NCI-H1417 treated with DMSO at 0.1 percent for 48 hours (cell line): ENCODE measurements around the gene SMOC2.

ENCODE experiments used
- DNase-seq: peaks from one replicate; lab custom pipeline; 2025; lab: John Stamatoyannopoulos, UW

SMOC2 gene

DNA sequence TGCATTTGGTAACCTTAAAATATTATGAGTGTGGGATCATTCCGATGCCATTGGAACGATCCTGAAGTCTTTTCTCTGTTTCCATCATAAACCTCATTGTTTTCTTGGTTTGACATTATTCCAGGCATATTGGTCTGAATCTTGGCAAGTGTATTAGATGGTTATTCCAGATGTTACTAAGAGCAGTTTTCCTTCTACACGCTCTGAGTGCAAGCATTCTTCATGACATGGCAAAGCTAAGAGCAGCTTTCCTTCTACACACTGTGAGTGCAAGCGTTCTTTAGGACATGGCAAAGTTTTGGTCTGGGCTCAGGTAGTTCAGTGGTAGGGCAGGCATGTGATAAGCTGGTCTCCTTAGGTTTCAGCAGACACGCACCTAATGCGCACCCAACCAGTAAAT, 53.0 kb downstream of the SMOC2 start:
- DNase-seq = no peak

DNA sequence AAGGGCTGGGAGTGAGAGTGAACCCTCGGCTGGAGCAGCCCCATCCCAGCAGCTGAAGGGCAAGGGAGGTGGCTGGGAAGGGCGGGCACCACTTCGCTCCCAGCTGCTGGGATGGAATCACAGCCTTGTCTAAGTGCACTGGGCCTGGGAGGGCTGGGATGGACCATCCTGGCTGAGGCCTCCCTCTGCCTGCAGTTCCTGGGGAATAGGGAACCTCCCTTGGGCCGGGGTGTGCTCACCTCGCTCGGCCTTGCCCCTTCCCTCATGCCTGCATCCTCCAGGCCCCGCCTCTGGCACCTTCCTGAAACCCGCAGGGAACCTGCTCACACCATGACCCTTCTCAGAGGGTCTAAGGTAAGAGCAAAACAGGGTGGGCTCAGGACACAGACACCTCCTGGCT, 53.7 kb downstream of the SMOC2 start:
- no peak for DNase-seq

GRCh38 chr6:168495133-168495532, 54.1 kb downstream of the SMOC2 start:
- no peak for DNase-seq

GRCh38 chr6:168495636-168496035, 54.7 kb downstream of the SMOC2 start:
- no peak for DNase-seq

DNA sequence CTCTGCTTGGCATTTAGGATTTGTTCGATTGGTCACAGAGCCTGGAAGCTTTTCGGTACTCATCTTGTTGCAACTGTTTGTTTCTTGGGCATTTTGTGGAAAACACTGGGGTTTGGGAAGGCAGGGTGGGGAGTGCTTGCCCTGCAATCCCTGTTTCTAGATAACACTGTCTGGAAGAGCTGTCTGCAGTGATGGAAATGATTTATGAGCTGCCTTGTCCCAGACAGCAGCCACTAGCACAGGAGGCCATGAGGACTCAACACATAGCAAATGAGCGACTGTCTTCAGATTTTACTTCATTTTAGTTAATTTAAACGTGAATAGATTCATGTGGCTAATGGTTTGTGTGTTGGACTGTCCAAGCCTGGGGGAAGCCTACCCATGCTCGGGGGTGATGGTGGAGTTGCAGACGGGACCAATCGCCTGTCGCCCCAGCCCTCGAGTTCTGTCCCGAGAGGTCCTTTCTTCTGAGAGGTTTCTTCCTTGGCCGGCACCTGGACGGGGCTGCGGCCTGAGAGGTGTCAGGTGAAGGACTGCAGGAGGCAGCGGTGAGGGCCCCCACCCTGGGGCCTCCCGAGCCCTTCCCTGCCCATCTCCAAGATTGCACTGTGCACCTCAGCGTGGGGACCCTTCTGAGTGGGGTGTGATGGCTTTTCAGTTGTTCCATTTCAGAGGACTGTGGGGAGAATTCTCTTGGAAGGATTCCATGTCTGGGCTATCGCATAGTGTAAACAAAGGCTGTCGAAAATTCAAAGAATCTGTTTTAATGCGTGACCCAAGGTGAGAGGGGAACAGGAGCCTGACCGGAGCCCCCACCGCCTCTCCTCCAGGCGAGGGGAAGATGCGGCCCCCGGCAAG, 55.4 kb downstream of the SMOC2 start:
- DNase-seq = no peak

- DNase-seq = no peak
These were observed 56.0 kb downstream of the SMOC2 start for GRCh38 chr6:168496997-168497331.

- no peak for DNase-seq
These were observed 56.4 kb downstream of the SMOC2 start for GRCh38 chr6:168497381-168497780.

DNA sequence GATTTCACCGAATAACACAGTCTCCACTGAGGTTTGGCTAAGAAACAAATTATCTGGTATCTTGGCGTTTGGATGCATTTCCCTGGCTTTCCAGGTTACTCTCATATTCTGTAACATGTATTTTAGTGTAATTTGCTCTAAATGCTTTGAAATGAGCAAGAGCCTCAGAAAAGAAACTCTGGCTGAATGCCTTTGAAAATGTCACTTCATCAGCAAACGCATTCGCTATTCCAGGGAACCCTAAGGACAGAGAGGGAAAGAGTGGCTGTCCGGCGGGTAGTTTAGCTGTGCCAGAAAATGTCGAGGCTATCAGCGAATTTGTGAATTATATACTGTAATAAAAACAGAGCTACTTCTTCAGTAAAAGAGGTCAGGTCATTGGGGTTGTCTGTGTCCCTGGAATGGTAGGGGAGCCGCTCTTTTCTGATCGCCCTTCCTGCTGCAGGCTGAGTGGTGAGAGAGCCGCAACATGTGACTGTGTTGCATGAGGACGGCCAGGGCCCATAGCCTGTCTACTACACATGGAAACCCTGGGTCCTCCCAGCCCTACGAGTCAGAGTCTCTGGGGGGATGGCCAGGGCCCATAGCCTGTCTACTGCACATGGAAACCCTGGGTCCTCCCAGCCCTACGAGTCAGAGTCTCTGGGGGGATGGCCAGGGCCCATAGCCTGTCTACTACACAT, 57.3 kb downstream of the SMOC2 start:
- DNase-seq = no peak

DNA sequence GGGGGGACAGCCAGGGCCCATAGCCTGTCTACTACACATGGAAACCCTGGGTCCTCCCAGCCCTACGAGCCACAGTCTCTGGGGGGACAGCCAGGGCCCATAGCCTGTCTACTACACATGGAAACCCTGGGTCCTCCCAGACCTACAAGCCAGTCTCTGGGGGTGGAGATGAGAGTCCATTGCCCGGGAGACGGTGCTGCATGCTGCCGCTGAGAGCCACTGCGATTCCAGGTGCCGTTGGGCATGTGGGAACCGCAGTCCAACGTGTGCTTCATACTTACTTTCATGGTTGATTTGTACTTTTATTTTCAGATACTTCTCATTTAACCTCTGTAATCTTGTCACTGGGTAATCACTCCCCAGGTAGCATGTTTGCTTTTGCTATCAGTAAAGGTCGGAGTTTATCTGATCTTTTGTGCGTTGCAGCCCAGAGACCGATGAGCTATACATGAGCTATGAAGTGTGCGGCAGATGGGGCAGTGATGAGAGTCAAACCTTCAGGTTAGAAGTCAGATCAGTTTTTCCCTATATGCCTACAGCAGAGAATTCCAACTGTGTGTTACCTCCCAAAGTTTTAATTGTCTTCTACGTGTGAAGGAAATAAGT, 58.2 kb downstream of the SMOC2 start:
- DNase-seq = no peak

DNA sequence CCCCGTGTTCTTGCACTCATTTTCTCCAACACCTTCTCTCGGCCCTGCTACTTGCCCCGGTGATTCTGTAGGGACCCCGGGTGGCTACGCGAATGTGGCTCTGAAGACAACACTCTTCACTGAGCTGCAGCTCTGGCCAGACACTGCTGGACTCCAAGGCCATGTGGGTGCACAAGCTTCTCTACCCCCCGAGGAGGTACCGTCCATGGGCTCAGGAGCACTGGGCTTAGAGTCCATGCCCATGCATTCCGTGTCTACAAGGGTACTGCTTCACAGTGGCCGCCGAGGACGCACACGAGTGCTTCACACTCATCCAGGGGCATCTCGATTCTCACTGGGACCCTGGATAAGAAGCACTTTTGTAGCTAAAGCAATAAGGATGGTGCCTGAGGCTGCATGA, 59.5 kb downstream of the SMOC2 start:
- DNase-seq = no peak

- no peak for DNase-seq
These were observed 60.6 kb downstream of the SMOC2 start for GRCh38 chr6:168501561-168501960.

GRCh38 chr6:168504366-168504765, 63.4 kb downstream of the SMOC2 start:
- no peak for DNase-seq

DNA sequence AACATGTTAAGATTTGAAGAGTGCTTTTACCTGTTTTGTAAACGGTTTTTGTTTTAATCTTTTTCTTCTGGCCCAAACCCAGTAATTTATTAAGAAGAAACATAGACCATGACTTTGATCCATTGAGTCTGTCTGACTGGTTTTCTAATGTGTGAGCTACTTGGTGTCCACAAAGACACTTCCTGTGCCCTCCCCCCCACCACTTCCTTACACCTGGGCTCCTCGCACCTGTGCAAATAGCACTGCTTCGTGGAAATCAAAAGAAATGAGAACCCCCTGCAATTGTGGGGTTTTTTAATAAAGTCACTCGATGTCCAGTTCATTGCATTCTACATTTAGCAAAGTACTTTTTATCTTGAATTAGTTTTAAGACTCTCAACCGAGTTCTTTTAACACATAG, 65.5 kb downstream of the SMOC2 start:
- peak; percentile 47 for DNase-seq

DNA sequence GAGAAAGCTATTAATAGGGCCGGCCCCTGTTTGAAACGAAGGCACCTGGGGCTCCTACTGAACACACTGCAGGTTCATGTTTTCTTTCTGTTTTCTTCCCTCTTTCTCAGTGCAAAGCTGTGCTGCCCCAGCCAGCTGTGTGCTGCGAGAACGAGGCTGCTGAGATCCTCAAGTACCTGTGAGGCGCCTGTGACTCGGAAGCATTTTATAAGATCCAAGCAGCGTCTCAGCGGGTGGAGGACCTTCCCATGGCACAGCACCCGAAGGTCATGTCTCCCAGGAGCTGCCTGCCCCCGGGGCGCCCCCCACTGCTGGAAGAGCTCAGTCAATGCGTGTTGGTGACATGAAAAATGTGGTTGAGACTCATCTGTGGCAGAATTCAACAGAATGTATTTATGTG, 66.3 kb downstream of the SMOC2 start:
- no peak for DNase-seq

DNA sequence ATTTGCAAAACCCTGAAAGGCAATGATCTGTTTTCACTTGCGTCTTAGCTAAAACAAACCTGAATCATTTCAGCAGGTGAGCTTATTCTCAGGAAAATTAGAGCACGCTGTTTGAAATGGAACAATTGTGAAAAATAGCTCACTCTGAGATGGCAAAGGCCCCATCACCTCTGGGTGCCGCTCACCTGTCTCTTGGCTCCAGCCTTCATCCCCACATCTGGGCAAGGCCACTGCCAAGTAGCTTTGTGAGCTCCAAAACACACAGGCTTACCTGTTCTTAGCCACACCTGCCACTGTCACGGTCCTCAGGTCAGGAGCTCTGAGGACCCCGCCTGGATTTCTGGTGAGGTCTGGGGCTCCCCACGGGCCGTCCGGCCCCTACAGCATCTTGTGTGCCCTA, 66.7 kb downstream of the SMOC2 start:
- DNase-seq = no peak

DNA sequence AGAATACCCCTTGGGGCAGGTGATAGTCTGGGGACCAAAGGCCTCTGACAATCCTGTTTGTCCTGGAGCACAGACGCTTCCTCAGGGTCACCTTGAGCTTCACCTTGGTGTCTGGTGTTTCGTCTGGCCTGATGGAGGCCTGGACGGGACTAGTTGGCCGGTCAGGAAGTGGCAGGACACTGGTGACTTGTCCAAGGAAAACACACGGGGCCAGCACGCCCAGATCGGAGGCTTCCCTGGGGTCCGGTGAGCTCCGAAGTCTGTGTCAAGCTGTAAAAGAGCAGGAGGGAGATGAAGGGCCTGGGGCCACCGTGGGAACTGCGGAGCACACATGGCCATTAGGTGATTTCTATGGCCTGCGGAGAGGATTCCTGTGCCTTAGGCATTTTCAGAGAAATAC, 67.9 kb downstream of the SMOC2 start:
- DNase-seq = no peak

DNA sequence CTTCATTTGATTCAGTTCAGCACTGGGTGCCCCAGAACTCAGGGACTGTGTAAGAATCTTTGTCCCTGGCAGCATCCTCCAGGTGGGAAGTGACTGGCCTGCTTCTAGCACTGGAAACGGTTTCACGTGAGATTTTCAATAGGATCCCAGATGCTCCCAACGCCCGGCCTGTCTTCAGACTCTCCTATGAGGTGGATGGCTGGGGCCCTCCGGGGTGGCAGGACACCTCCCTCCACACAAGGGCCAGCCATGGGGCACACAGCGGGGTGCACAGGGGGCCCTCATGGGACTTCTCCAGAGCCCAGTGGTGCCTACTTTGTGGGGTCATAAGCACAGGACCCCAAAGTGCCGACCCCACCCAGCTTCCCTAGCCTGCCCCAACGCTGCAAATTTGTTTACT, 72.8 kb downstream of the SMOC2 start:
- DNase-seq = no peak

DNA sequence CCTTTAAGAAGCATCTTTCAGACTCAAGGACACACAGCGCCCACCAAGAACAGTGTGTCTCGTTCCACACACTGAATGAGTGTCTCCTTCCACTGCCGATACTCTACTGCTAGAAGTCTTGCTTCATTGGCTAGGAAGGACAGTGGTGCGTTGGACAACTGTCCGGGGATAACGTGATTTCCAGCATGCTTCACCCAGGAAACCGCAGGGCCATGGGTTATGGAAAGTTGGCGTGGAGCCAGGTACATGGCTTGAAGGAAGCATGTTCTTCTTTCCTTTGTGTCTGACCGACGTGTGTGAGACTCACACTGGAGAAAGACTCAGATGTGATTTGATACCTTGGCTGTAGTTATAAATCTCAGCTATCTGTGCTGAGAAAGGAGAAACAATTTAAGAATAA, 73.2 kb downstream of the SMOC2 start:
- no peak for DNase-seq

DNA sequence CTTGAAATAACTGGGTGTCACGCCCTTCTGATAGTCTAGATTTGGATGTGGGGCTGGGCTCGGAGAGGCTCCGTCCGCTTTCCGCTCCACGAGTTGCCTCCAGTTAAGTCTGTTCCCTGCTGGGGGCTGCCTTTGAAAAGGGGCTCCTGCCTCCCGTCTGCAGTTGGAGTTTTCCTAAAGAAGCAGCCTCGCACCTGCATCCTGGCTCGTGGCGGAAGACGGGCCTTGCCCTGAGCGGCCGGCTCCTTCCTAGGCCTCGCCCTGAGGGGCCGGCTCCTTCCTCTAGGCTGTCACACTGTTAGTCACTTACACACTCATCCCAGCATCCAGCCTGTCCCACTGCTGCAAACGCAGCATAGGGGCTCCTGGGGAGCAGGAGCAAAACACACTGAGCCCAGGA, 74.4 kb downstream of the SMOC2 start:
- DNase-seq = no peak

DNA sequence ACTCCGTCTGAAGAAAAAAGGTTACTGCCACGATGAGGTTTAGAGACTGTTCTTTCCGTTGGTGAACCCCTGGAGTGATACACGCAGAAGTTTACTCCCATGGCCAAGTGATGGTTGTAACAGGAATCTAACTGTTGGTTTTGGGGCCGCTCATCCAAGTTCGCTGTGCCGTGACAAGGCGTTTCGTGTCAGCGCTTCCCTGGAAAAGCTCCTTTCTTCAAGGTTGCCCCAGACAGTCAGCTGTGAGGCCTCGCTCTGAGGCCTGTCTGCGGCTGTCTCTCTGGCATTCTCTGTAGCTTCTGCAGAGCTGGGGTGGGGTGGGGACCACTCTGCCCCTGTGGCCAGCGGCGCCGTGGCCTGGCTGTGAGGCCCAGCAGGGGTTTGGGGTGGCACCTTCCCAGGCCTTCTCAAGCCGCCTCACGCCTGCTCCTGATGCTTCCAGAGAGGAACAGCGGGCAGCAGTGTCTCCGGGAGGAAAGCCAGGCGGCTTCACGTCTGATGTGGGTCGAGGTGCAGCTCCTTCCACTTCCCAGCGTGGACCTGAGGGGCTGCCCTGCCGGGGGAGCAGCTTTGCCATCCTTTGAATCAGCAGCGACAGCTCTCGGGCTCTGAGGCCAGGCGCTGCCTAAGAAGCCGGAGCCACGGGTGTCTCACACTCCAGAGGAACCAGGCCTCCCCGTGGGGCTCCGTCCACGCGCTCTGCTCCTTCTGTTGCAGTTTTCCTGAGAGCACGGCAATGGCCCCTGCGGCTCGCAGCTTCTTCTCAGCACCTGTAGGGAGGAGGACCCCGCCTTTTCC, 76.2 kb downstream of the SMOC2 start:
- DNase-seq = no peak

DNA sequence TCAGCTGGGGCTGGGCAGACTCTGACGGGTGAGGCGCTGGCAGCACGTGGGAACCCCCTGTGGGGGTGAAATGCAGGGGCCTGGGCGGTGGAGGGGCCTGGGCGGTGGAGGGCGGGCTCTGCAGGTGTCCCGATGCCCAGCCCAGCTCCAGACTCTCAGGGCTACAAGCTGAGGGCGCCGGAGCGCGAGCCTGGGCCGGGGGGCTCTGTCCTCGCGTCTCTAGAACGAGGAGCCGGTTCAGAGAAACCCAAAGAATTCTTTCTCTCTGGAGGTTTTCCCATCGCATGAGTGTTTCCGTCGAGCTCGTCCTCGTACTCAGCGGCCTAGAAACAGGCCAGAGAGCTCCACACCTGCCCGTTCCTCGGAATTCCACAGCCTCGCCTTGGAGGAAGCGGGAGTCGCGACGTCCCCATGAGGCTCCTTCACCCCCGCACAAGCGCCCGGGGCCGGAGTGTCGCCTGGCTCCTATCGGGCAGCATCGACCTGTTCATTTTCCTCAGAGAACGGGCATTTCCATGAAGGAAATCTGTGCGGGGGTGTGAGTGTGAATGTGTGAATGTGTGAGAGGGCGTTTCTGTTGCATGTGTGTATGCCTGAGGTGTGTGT, 76.9 kb downstream of the SMOC2 start:
- no peak for DNase-seq

DNA sequence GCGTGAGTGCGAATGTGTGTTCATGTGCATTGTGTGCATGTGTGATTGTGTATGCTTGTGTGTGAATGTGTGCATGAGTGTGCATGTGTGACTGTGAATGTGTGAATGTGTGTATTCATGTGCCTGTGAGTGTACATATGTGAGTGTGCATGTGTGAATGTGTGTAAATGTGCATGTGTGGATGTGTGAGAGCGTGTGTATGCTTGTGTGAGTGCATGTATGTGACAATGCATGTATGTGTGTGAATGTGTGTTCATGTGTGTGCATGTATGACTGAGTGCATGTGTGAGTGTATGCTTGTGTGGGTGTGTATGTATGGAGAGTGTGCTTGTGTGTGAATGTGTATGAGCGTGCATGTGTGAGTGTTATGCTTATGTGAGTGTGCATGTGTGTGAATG, 77.4 kb downstream of the SMOC2 start:
- DNase-seq = no peak
